Natural killer cell (primary cell): ENCODE results near the gene CAMTA1. TPM values are rescaled to one million over a fixed set of nuclear protein-coding genes. Genes with fewer than 3 reads are reported as not detected.

Source experiments
- ATAC-seq, 3 donors: fragments of 150-1000 bp in 2 of 3; fragments of 200-7000 bp in 1 of 3; cut with Tn5 transposase; 1 replicate in 1 of 3; 2 replicates in 2 of 3; pipeline ENCODE4 v1.10.0; 2021; ENCODE audit warnings: mild to moderate bottlenecking in 2 of 3, moderate library complexity in 2 of 3
- DNase-seq, 2 donors: peaks; one replicate each; pipeline versions ENCODE4 v3.0.0 to v3.0.0-alpha.2; 2013 to 2021; ENCODE audit warnings: mixed read lengths in 1 of 2
- H3K27ac ChIP-seq: one replicate; pipeline ENCODE4 v1.5.1; 2013; ENCODE audit warnings: mild to moderate bottlenecking, low read length
- H3K27me3 ChIP-seq: one replicate; pipeline ENCODE4 v1.6.1; 2013; ENCODE audit warnings: low read length; ENCODE audit not compliant: control insufficient read depth, insufficient read depth
- H3K36me3 ChIP-seq: one replicate; pipeline ENCODE4 v1.6.1; 2013; ENCODE audit warnings: low read length; ENCODE audit not compliant: control insufficient read depth, insufficient read depth
- H3K4me1 ChIP-seq: one replicate; pipeline ENCODE4 v1.6.1; 2013; ENCODE audit warnings: low read length; ENCODE audit not compliant: control insufficient read depth, insufficient read depth
- H3K4me3 ChIP-seq: one replicate; pipeline ENCODE4 v1.5.1; 2013; ENCODE audit warnings: low read length
- H3K9me3 ChIP-seq: one replicate; pipeline ENCODE4 v1.6.1; 2013; ENCODE audit warnings: low read length; ENCODE audit not compliant: control insufficient read depth, insufficient read depth
- H3K27ac Mint-ChIP-seq, 2 donors: one replicate each; pipeline ENCODE4 v1.8.0; 2022; ENCODE audit warnings: mild to moderate bottlenecking in 2 of 2, mixed read lengths in 2 of 2, moderate library complexity in 1 of 2
- H3K27me3 Mint-ChIP-seq, 2 donors: one replicate each; pipeline ENCODE4 v1.8.0; 2022; ENCODE audit warnings: low read depth in 2 of 2, mixed read lengths in 2 of 2
- H3K36me3 Mint-ChIP-seq: one replicate; pipeline ENCODE4 v1.8.0; 2022; ENCODE audit warnings: mixed read lengths
- H3K4me1 Mint-ChIP-seq, 2 donors: one replicate each; pipeline ENCODE4 v1.8.0; 2022; ENCODE audit warnings: mixed read lengths in 2 of 2
- H3K4me3 Mint-ChIP-seq: one replicate; pipeline ENCODE4 v1.8.0; 2022; ENCODE audit warnings: mild to moderate bottlenecking, moderate library complexity, mixed read lengths
- H3K9me3 Mint-ChIP-seq, 2 donors: one replicate each; pipeline ENCODE4 v1.8.0; 2022; ENCODE audit warnings: mixed read lengths in 2 of 2
- WGBS: methylation state at CpG from one replicate; pipeline ENCODE4 v1.1.7; 2013; ENCODE audit warnings: missing lambda C conversion rate; ENCODE audit not compliant: insufficient coverage; 5-methylcytosine and 5-hydroxymethylcytosine counted together
- intact Hi-C: fragments of 100-400 bp; cut with micrococcal nuclease; formaldehyde crosslinking; loops from one replicate; pipeline ENCODE4 v1.14.2; 2022
- total RNA-seq, 4 donors: library from RNA; stranded (reverse); fragments of 120-200 nt in 1 of 4; gene quantifications; one replicate each; pipeline versions ENCODE4 v1.2.3 to v1.2.4, GENCODE V29; 2013 to 2022
- TF ChIP-seq, protein P1 (sequence below): fragments of 200-600 bp; IDR thresholded peaks from one replicate; pipeline ENCODE4 v1.8.0; 2022; ENCODE audit warnings: antibody characterized with exemption

The CAMTA1 gene
- total RNA-seq, 3 donors from 2014 or later (not counting 1 experiment from before 2014, with no cell fraction given), result 40.6 to 53.3 (median 44.9) TPM

GRCh38 chr1:7589080-7589735 lies 804.0 kb downstream of the CAMTA1 start:
- TF ChIP-seq, protein P1, sequence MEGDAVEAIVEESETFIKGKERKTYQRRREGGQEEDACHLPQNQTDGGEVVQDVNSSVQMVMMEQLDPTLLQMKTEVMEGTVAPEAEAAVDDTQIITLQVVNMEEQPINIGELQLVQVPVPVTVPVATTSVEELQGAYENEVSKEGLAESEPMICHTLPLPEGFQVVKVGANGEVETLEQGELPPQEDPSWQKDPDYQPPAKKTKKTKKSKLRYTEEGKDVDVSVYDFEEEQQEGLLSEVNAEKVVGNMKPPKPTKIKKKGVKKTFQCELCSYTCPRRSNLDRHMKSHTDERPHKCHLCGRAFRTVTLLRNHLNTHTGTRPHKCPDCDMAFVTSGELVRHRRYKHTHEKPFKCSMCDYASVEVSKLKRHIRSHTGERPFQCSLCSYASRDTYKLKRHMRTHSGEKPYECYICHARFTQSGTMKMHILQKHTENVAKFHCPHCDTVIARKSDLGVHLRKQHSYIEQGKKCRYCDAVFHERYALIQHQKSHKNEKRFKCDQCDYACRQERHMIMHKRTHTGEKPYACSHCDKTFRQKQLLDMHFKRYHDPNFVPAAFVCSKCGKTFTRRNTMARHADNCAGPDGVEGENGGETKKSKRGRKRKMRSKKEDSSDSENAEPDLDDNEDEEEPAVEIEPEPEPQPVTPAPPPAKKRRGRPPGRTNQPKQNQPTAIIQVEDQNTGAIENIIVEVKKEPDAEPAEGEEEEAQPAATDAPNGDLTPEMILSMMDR, result no peak
- no peak for ATAC-seq

GRCh38 chr1:7589774-7590425 lies 804.6 kb downstream of the CAMTA1 start:
- no peaks in the 10 kb centered on the region for H3K36me3 ChIP-seq

More at GRCh38 chr1:7589080-7589735, 804.0 kb downstream of the CAMTA1 start:
- H3K9me3 ChIP-seq, result no peaks in the 10 kb centered on the region
- no peaks in the 10 kb centered on the region for H3K27me3 ChIP-seq
- Mint-ChIP-seq H3K4me3 (no peak overlapping the region), H3K27me3 (peaks cover 0 to 7% of the 10 kb centered on the region in 2 donors), H3K36me3 (no peaks in the 10 kb centered on the region), H3K9me3 (no peaks in the 10 kb centered on the region), H3K27ac (no peak overlapping the region), H3K4me1 (no peaks in the 10 kb centered on the region)
- H3K4me3 ChIP-seq, result no peak overlapping the region
- no peaks in the 10 kb centered on the region for H3K36me3 ChIP-seq
- no peaks in the 10 kb centered on the region for H3K4me1 ChIP-seq
- WGBS, result 91% methylated on average over 14 of the region's 14 CpGs
- DNase-seq, result no peak
- no peak overlapping the region for H3K27ac ChIP-seq
- intact Hi-C loops, result no loop called here

GRCh38 chr1:7590426-7590790 lies 805.2 kb downstream of the CAMTA1 start:
- no peak overlapping the region for H3K27ac Mint-ChIP-seq
- no peak overlapping the region for H3K4me3 Mint-ChIP-seq
- H3K4me3 ChIP-seq, result no peak overlapping the region
- TF ChIP-seq, protein P1, result no peak
- 77% methylated on average over 4 of the region's 4 CpGs for WGBS
- peaks cover 0 to 9% of the 10 kb centered on the region in 2 donors for H3K27me3 Mint-ChIP-seq
- DNase-seq (no peak), ATAC-seq (no peak)
- H3K9me3 Mint-ChIP-seq, result no peaks in the 10 kb centered on the region
- intact Hi-C loops, result no loop called here
- H3K27me3 ChIP-seq, result no peaks in the 10 kb centered on the region
- H3K4me1 ChIP-seq, result no peaks in the 10 kb centered on the region
- no peaks in the 10 kb centered on the region for H3K9me3 ChIP-seq
- no peaks in the 10 kb centered on the region for H3K36me3 Mint-ChIP-seq
- no peaks in the 10 kb centered on the region for H3K36me3 ChIP-seq
- no peak overlapping the region for H3K27ac ChIP-seq
- H3K4me1 Mint-ChIP-seq, result no peaks in the 10 kb centered on the region

More at GRCh38 chr1:7589774-7590425, 804.6 kb downstream of the CAMTA1 start:
- H3K27ac ChIP-seq, result no peak overlapping the region
- no peaks in the 10 kb centered on the region for H3K27me3 ChIP-seq
- no peak for ATAC-seq
- H3K4me3 ChIP-seq, result no peak overlapping the region
- no peaks in the 10 kb centered on the region for H3K36me3 Mint-ChIP-seq
- no peaks in the 10 kb centered on the region for H3K4me1 ChIP-seq
- H3K27ac Mint-ChIP-seq, result no peak overlapping the region
- intact Hi-C loops, result no loop called here
- H3K27me3 Mint-ChIP-seq, result peaks cover 0 to 14% of the 10 kb centered on the region in 2 donors
- no peaks in the 10 kb centered on the region for H3K9me3 ChIP-seq
- DNase-seq, result no peak
- H3K4me3 Mint-ChIP-seq, result no peak overlapping the region
- H3K9me3 Mint-ChIP-seq, result no peaks in the 10 kb centered on the region
- TF ChIP-seq, protein P1, result no peak
- 86% methylated on average over 10 of the region's 10 CpGs for WGBS
- no peaks in the 10 kb centered on the region for H3K4me1 Mint-ChIP-seq
